ENCODE data around the gene ITGA11. TPM values are rescaled to one million over a fixed set of nuclear protein-coding genes. Genes with fewer than 3 reads are reported as not detected.
"Not testable (repeated sequence)": the region's sequence is repeated elsewhere in the genome, so short reads cannot be mapped to it uniquely, and the experiment has no call there.

The ITGA11 gene
- polyA plus RNA-seq, 6 donors from 2014 or later: 0.04 TPM; not detected in 5

GRCh38 chr15:68401496-68402431 is 30.2 kb downstream of the ITGA11 start:
- no peaks in the 10 kb centered on the region for H3K4me1 Mint-ChIP-seq
- no peak for DNase-seq
- H3K27ac Mint-ChIP-seq: no peak overlapping the region
- H3K4me3 Mint-ChIP-seq: no peak overlapping the region
- peaks cover 0 to 10% (median 5%) of the 10 kb centered on the region in 7 donors for H3K9me3 Mint-ChIP-seq
- H3K36me3 Mint-ChIP-seq: no peaks in the 10 kb centered on the region
- ATAC-seq (ENCODE audit: low read depth in 2 of 2): no peak
- H3K27me3 Mint-ChIP-seq: no peaks in the 10 kb centered on the region

GRCh38 chr15:68400066-68400456 is 31.9 kb downstream of the ITGA11 start:
- ATAC-seq (ENCODE audit: low read depth in 2 of 2): no peak
- Mint-ChIP-seq H3K4me3 (no peak overlapping the region), H3K4me1 (no peaks in the 10 kb centered on the region), H3K27ac (no peak overlapping the region), H3K27me3 (peaks cover 0 to 7% (median 0%) of the 10 kb centered on the region in 3 donors), H3K36me3 (peaks cover 0 to 6% of the 10 kb centered on the region in 2 donors), H3K9me3 (peaks cover 0 to 10% (median 9%) of the 10 kb centered on the region in 7 donors)
- no peak for DNase-seq

GRCh38 chr15:68399096-68400065 is 32.6 kb downstream of the ITGA11 start:
- peaks cover 0 to 13% of the 10 kb centered on the region in 2 donors for H3K36me3 Mint-ChIP-seq
- H3K4me3 Mint-ChIP-seq: no peak overlapping the region
- ATAC-seq (ENCODE audit: low read depth in 2 of 2) (no peak), DNase-seq (no peak)
- H3K27me3 Mint-ChIP-seq: peaks cover 0 to 13% (median 0%) of the 10 kb centered on the region in 3 donors
- no peak overlapping the region for H3K27ac Mint-ChIP-seq
- H3K9me3 Mint-ChIP-seq: peaks cover 0 to 15% (median 9%) of the 10 kb centered on the region in 7 donors
- no peaks in the 10 kb centered on the region for H3K4me1 Mint-ChIP-seq

- H3K4me3 Mint-ChIP-seq; DNase-seq; ATAC-seq (ENCODE audit: low read depth in 2 of 2); H3K27ac Mint-ChIP-seq; H3K4me1 Mint-ChIP-seq: not testable (repeated sequence)
- Mint-ChIP-seq H3K27me3 (peaks cover 0 to 18% (median 0%) of the 10 kb centered on the region in 3 donors), H3K36me3 (peaks cover 0 to 13% of the 10 kb centered on the region in 2 donors), H3K9me3 (peaks cover under 1 to 13% (median 9%) of the 10 kb centered on the region in 7 donors)
Observed at GRCh38 chr15:68397999-68398398, 34.0 kb downstream of the ITGA11 start.

- Mint-ChIP-seq H3K4me1 (no peaks in the 10 kb centered on the region), H3K27ac (no peak overlapping the region), H3K9me3 (peaks cover 2 to 17% (median 5%) of the 10 kb centered on the region in 7 donors)
Observed at GRCh38 chr15:68396068-68396467, 35.9 kb downstream of the ITGA11 start.

GRCh38 chr15:68391121-68391520 is 40.8 kb downstream of the ITGA11 start:
- Mint-ChIP-seq H3K4me1 (no peaks in the 10 kb centered on the region), H3K9me3 (peaks cover 0 to 15% (median 5%) of the 10 kb centered on the region in 7 donors), H3K27me3 (peaks cover 10 to 43% (median 13%) of the 10 kb centered on the region in 3 donors), H3K4me3 (no peak overlapping the region), H3K27ac (no peak overlapping the region), H3K36me3 (peaks cover 0 to 26% of the 10 kb centered on the region in 2 donors)
- DNase-seq (no peak), ATAC-seq (ENCODE audit: low read depth in 2 of 2) (no peak)

More at GRCh38 chr15:68396068-68396467, 35.9 kb downstream of the ITGA11 start:
- DNase-seq (no peak), ATAC-seq (ENCODE audit: low read depth in 2 of 2) (no peak)
- H3K36me3 Mint-ChIP-seq: peaks cover 0 to 26% of the 10 kb centered on the region in 2 donors
- no peak overlapping the region for H3K4me3 Mint-ChIP-seq
- H3K27me3 Mint-ChIP-seq: peaks cover 7 to 37% (median 10%) of the 10 kb centered on the region in 3 donors

- Mint-ChIP-seq H3K9me3 (peaks cover 0 to 14% (median 2%) of the 10 kb centered on the region in 7 donors), H3K4me3 (peak overlapping the region in 1 of 8 donors; percentile 53), H3K36me3 (peaks cover 0 to 21% of the 10 kb centered on the region in 2 donors), H3K27me3 (peaks cover 10 to 37% (median 13%) of the 10 kb centered on the region in 3 donors), H3K27ac (peak overlapping the region in 2 of 6 donors; percentile 8 to 58), H3K4me1 (no peaks in the 10 kb centered on the region)
- ATAC-seq (ENCODE audit: low read depth in 2 of 2) (no peak), DNase-seq (no peak)
Observed at GRCh38 chr15:68389936-68390817, 41.8 kb downstream of the ITGA11 start.

GRCh38 chr15:68389041-68389930 is 42.7 kb downstream of the ITGA11 start:
- Mint-ChIP-seq H3K27ac (no peak overlapping the region), H3K9me3 (peaks cover 0 to 14% (median 2%) of the 10 kb centered on the region in 7 donors), H3K27me3 (peaks cover 10 to 29% (median 13%) of the 10 kb centered on the region in 3 donors), H3K4me3 (no peak overlapping the region), H3K4me1 (no peaks in the 10 kb centered on the region), H3K36me3 (peaks cover 0 to 14% of the 10 kb centered on the region in 2 donors)
- no peak for ATAC-seq (ENCODE audit: low read depth in 2 of 2)
- DNase-seq: no peak

- no peaks in the 10 kb centered on the region for H3K4me1 Mint-ChIP-seq
- peaks cover 10 to 21% (median 17%) of the 10 kb centered on the region in 3 donors for H3K27me3 Mint-ChIP-seq
- no peak overlapping the region for H3K4me3 Mint-ChIP-seq
- H3K36me3 Mint-ChIP-seq: peaks cover 2 to 8% of the 10 kb centered on the region in 2 donors
- DNase-seq (no peak), ATAC-seq (ENCODE audit: low read depth in 2 of 2) (no peak)
- no peak overlapping the region for H3K27ac Mint-ChIP-seq
- peaks cover 0 to 6% (median 0%) of the 10 kb centered on the region in 7 donors for H3K9me3 Mint-ChIP-seq
Observed at GRCh38 chr15:68387381-68388143, 44.4 kb downstream of the ITGA11 start.

- H3K4me1 Mint-ChIP-seq: no peaks in the 10 kb centered on the region
- ATAC-seq (ENCODE audit: low read depth in 2 of 2) (no peak), DNase-seq (no peak)
- no peak overlapping the region for H3K27ac Mint-ChIP-seq
- H3K9me3 Mint-ChIP-seq: no peaks in the 10 kb centered on the region
- peaks cover 5 to 12% (median 10%) of the 10 kb centered on the region in 3 donors for H3K27me3 Mint-ChIP-seq
- H3K4me3 Mint-ChIP-seq: no peak overlapping the region
- peaks cover under 1 to 5% of the 10 kb centered on the region in 2 donors for H3K36me3 Mint-ChIP-seq
Observed at GRCh38 chr15:68386587-68387288, 45.2 kb downstream of the ITGA11 start.
